GM12878 (cell line): ENCODE results near the gene ARHGAP27. TPM values are rescaled to one million over a fixed set of nuclear protein-coding genes. Genes with fewer than 3 reads are reported as not detected.

Experiments used
- ATAC-seq: fragments of 200-7000 bp; cut with Tn5 transposase; 3 replicates; pipeline ENCODE4 v1.9.1; 2020; ENCODE audit warnings: mild to moderate bottlenecking, moderate library complexity
- BruUV-seq: library from RNA; stranded (reverse); fragments of 400-500 nt; replicated peaks from 2 replicates; lab custom pipeline; 2021; lab: Mats Ljungman, UMichigan
- CTCF ChIA-PET: fragments of 300-600 bp; sonication (Branson Sonifier 250); formaldehyde crosslinking; extraction: SDS; loops from one replicate; lab custom pipeline; 2021; ENCODE audit warnings: inconsistent platforms; lab: Yijun Ruan, JAX
- POLR2A ChIA-PET: fragments of 350-600 bp; formaldehyde crosslinking; extraction: SDS; loops from one replicate; lab custom pipeline; 2021; ENCODE audit warnings: inconsistent platforms; lab: Charles Lee
- RAD21 ChIA-PET: fragments of 300-600 bp; sonication (Branson Sonifier 250); formaldehyde crosslinking; loops from one replicate; lab custom pipeline; 2023; ENCODE audit warnings: antibody characterized with exemption; ENCODE audit not compliant: unreplicated experiment; lab: Charles Lee
- SMC1A ChIA-PET: fragments of 300-600 bp; sonication (Branson Sonifier 250); formaldehyde crosslinking; loops from one replicate; lab custom pipeline; 2023; ENCODE audit not compliant: unreplicated experiment, uncharacterized antibody; lab: Charles Lee
- DNase-seq: peaks from one replicate; pipeline ENCODE4 v3.0.0-alpha.2; 2011; ENCODE audit warnings: low read depth, low spot score
- FAIRE-seq: peaks from 3 replicates; lab custom pipeline; 2011; peaks lifted over from hg19 to GRCh38; lab: Jason Lieb, UNC
- H2AFZ ChIP-seq: 2 replicates; pipeline ENCODE4 v1.6.0; 2011; ENCODE audit warnings: low read depth, low read length, control low read depth; ENCODE audit not compliant: control insufficient read depth
- H3K27ac ChIP-seq: 2 replicates; pipeline ENCODE4 v1.5.1; 2011; ENCODE audit warnings: control low read depth; ENCODE audit not compliant: control insufficient read depth, insufficient read depth
- H3K27me3 ChIP-seq, 2 experiments: replicated peaks in 1 of 2; 2 replicates each; pipeline versions ENCODE4 v1.6.0 to v1.6.1; 2011; ENCODE audit warnings: low read length in 1 of 2; ENCODE audit not compliant: control insufficient read depth in 2 of 2, insufficient read depth in 2 of 2
- H3K36me3 ChIP-seq, 2 experiments: 2 replicates each; pipeline ENCODE4 v1.5.1; 2011; ENCODE audit warnings: low read length in 1 of 2; ENCODE audit not compliant: control insufficient read depth in 2 of 2, insufficient read depth in 2 of 2
- H3K4me1 ChIP-seq: 2 replicates; pipeline ENCODE4 v1.6.1; 2011; ENCODE audit warnings: mild to moderate bottlenecking, low read length, moderate library complexity, mixed read lengths; ENCODE audit not compliant: control insufficient read depth, insufficient read depth
- H3K4me2 ChIP-seq: 2 replicates; pipeline ENCODE4 v1.6.0; 2011; ENCODE audit warnings: control low read depth; ENCODE audit not compliant: control insufficient read depth, insufficient read depth
- H3K4me3 ChIP-seq: fragments of 200-600 bp; sonication (generic); 2 replicates; pipeline ENCODE4 v1.5.1; 2016
- H3K79me2 ChIP-seq: 2 replicates; pipeline ENCODE4 v1.6.0; 2011; ENCODE audit warnings: low read length; ENCODE audit not compliant: control insufficient read depth, insufficient read depth
- H3K9ac ChIP-seq: 2 replicates; pipeline ENCODE4 v1.8.0; 2011; ENCODE audit warnings: low read length, control low read depth, mixed read lengths; ENCODE audit not compliant: control insufficient read depth, insufficient read depth
- H3K9me3 ChIP-seq: replicated peaks from 3 replicates; pipeline ENCODE4 v1.5.1; 2011; ENCODE audit warnings: mild to moderate bottlenecking, low read length; ENCODE audit not compliant: control insufficient read depth, insufficient read depth
- H4K20me1 ChIP-seq: 2 replicates; pipeline ENCODE4 v1.6.0; 2011; ENCODE audit not compliant: control insufficient read depth, insufficient read depth
- EGR1 ChIP-seq, 2 experiments: IDR thresholded peaks; 1 replicate in 1 of 2; 2 replicates in 1 of 2; pipeline ENCODE4 v1.6.1; 2011 to 2012; ENCODE audit warnings: low read depth in 2 of 2, low read length in 2 of 2, borderline replicate concordance in 1 of 2, mild to moderate bottlenecking in 1 of 2, moderate library complexity in 1 of 2
- HDAC6 ChIP-seq: fragments of 200-600 bp; sonication (generic); IDR thresholded peaks from one replicate; pipeline ENCODE4 v1.8.0; 2017; ENCODE audit warnings: antibody characterized with exemption; ENCODE audit not compliant: unreplicated experiment
- NRF1 ChIP-seq: conservative IDR thresholded peaks from 2 replicates; pipeline ENCODE4 v1.6.1; 2011; ENCODE audit warnings: mild to moderate bottlenecking, low read depth, low read length, improper control_type of control experiment
- POLR2AphosphoS2 ChIP-seq: IDR thresholded peaks from 2 replicates; pipeline ENCODE4 v1.6.1; 2011; ENCODE audit warnings: low read depth, mild to moderate bottlenecking, low read length, improper control_type of control experiment, moderate library complexity
- RFX5 ChIP-seq: IDR thresholded peaks from 2 replicates; pipeline ENCODE4 v1.6.1; 2011; ENCODE audit warnings: low read depth, low read length, improper control_type of control experiment
- STAT1 ChIP-seq: fragments of 450-650 bp; conservative IDR thresholded peaks from 2 replicates; pipeline ENCODE4 v1.6.1; 2014; ENCODE audit warnings: antibody characterized with exemption, mild to moderate bottlenecking
- STAT3 ChIP-seq: IDR thresholded peaks from 2 replicates; pipeline ENCODE4 v1.6.1; 2011; ENCODE audit warnings: low read depth, low read length, improper control_type of control experiment
- TCF3 ChIP-seq: IDR thresholded peaks from 2 replicates; pipeline ENCODE4 v1.6.1; 2012; ENCODE audit warnings: low read depth, mild to moderate bottlenecking, low read length, borderline replicate concordance; ENCODE audit not compliant: insufficient read depth
- WGBS: methylation state at CpG from one replicate; pipeline ENCODE4 v1.1.6; 2016; ENCODE audit warnings: low lambda C conversion rate; ENCODE audit not compliant: insufficient replicate concordance, insufficient coverage; ENCODE audit errors: missing lambda C conversion rate; 5-methylcytosine and 5-hydroxymethylcytosine counted together
- in situ Hi-C: fragments of 300-500 bp; cut with MboI; formaldehyde crosslinking; loops from 9 replicates; pipeline ENCODE4 v1.14.3; 2018; ENCODE audit warnings: mixed read lengths
- intact Hi-C: fragments of 100-400 bp; cut with micrococcal nuclease; formaldehyde crosslinking; loops from one replicate; pipeline ENCODE4 v1.14.2; 2022; ENCODE audit not compliant: unreplicated experiment
- polyA plus RNA-seq, 11 experiments: library from polyadenylated mRNA; depleted of rRNA in 4 of 11; unstranded in 6 of 11; stranded (reverse) in 5 of 11; fragments of >200 nt; fragmentation: Nextera tagmentation in 4 of 11; fragmentation: Illumina TruSeq in 1 of 11; extraction: Ambion mirVana in 4 of 11; extraction: Trizol in 1 of 11; gene quantifications; 1 replicate in 1 of 11; 2 replicates in 10 of 11; pipeline versions ENCODE4 v1.2.1 to v1.2.3, GENCODE V29; 2011 to 2016; ENCODE audit warnings: inconsistent platforms in 2 of 11, missing spikeins in 2 of 11, low read depth in 1 of 11
- total RNA-seq, 4 experiments: library from RNA; depleted of rRNA in 3 of 4; stranded (reverse); fragments of >200 nt in 3 of 4; fragmentation: Illumina TruSeq in 1 of 4; extraction: Trizol in 1 of 4; gene quantifications; 2 replicates each; pipeline versions ENCODE4 v1.2.1 to v1.2.3, GENCODE V29; 2013 to 2021
- TF ChIP-seq, protein P1 (sequence below): IDR thresholded peaks from 2 replicates; pipeline ENCODE4 v1.6.1; 2011; ENCODE audit warnings: mild to moderate bottlenecking, low read depth, low read length, moderate library complexity; ENCODE audit not compliant: insufficient replicate concordance
- TF ChIP-seq, protein P2 (sequence below): fragments of 450-650 bp; IDR thresholded peaks from 2 replicates; pipeline ENCODE4 v1.6.1; 2017; ENCODE audit warnings: low read depth, mild to moderate bottlenecking, moderate library complexity
- TF ChIP-seq, protein P3 (sequence below): IDR thresholded peaks from 2 replicates; pipeline ENCODE4 v1.6.1; 2011; ENCODE audit warnings: borderline replicate concordance, low read depth, mild to moderate bottlenecking, moderate library complexity, low read length; ENCODE audit not compliant: insufficient read depth, poor library complexity, severe bottlenecking
- TF ChIP-seq, protein P4 (sequence below): fragments of 450-650 bp; IDR thresholded peaks from 2 replicates; pipeline ENCODE4 v1.6.1; 2017; ENCODE audit warnings: mild to moderate bottlenecking, moderate library complexity
- TF ChIP-seq, protein P5 (sequence below): fragments of 450-650 bp; IDR thresholded peaks from 2 replicates; pipeline ENCODE4 v1.6.1; 2017; ENCODE audit warnings: mild to moderate bottlenecking, low read depth, inconsistent platforms; ENCODE audit not compliant: poor library complexity, severe bottlenecking

Gene ARHGAP27
- total and polyA plus RNA-seq, 10 of the 15 experiments (the other 5 are each of a cell fraction or from before 2014, with no cell fraction given) = 0.64 to 45.7 (median 17.7) TPM

DNA sequence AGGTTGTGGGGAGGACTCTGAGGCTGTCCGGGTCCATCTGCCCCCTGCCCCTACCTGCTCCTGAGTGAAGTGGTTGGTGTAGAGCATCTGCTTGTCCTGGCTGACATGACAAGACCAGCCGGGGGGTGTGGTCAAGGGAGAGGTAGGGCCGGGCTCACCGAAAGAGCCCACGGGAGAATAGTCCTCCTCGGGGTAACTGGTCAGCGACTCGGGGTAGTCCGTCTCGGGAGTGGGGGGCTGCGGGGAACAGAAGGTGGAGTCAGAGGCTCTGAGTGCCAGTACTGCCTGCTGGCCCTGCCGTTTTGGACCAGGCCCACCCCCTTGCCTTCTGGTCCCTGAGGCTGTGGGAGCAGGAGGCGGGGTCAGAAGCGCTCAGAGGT, 27.8 kb downstream of the ARHGAP27 start:
- ATAC-seq (no peak), FAIRE-seq (no peak), DNase-seq (no peak)
- H3K27me3 ChIP-seq = no peaks in the 10 kb centered on the region
- peaks cover 23% of the 10 kb centered on the region for H3K79me2 ChIP-seq
- intact Hi-C loops = no loop called here
- no peaks in the 10 kb centered on the region for H4K20me1 ChIP-seq
- H3K36me3 ChIP-seq = peaks cover 18 to 22% of the 10 kb centered on the region in 2 experiments
- ChIA-PET RAD21 (no interaction called here), CTCF (no interaction called here), POLR2A (no interaction called here), SMC1A (no interaction called here)
- in situ Hi-C loops = loop anchor here (25.0 kb wide), 1 partner anchor 432 kb away; the partner anchor contains the start of gene SPPL2C
- H2AFZ ChIP-seq = no peak overlapping the region
- no peaks in the 10 kb centered on the region for H3K9me3 ChIP-seq
- 94% methylated on average over 14 of the region's 14 CpGs for WGBS
- no peak overlapping the region for H3K4me2 ChIP-seq
- no TSS peak for BruUV-seq
- no peak overlapping the region for H3K9ac ChIP-seq
- no peak overlapping the region for H3K4me3 ChIP-seq
- peaks cover 17% of the 10 kb centered on the region for H3K4me1 ChIP-seq
- H3K27ac ChIP-seq = no peak overlapping the region
- TF ChIP-seq, protein P1, sequence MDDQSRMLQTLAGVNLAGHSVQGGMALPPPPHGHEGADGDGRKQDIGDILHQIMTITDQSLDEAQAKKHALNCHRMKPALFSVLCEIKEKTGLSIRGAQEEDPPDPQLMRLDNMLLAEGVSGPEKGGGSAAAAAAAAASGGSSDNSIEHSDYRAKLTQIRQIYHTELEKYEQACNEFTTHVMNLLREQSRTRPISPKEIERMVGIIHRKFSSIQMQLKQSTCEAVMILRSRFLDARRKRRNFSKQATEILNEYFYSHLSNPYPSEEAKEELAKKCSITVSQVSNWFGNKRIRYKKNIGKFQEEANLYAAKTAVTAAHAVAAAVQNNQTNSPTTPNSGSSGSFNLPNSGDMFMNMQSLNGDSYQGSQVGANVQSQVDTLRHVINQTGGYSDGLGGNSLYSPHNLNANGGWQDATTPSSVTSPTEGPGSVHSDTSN = no peak
- no peak for TF ChIP-seq POLR2AphosphoS2
- TF ChIP-seq, protein P2, sequence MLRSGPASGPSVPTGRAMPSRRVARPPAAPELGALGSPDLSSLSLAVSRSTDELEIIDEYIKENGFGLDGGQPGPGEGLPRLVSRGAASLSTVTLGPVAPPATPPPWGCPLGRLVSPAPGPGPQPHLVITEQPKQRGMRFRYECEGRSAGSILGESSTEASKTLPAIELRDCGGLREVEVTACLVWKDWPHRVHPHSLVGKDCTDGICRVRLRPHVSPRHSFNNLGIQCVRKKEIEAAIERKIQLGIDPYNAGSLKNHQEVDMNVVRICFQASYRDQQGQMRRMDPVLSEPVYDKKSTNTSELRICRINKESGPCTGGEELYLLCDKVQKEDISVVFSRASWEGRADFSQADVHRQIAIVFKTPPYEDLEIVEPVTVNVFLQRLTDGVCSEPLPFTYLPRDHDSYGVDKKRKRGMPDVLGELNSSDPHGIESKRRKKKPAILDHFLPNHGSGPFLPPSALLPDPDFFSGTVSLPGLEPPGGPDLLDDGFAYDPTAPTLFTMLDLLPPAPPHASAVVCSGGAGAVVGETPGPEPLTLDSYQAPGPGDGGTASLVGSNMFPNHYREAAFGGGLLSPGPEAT = no peak
- TF ChIP-seq, protein P3, sequence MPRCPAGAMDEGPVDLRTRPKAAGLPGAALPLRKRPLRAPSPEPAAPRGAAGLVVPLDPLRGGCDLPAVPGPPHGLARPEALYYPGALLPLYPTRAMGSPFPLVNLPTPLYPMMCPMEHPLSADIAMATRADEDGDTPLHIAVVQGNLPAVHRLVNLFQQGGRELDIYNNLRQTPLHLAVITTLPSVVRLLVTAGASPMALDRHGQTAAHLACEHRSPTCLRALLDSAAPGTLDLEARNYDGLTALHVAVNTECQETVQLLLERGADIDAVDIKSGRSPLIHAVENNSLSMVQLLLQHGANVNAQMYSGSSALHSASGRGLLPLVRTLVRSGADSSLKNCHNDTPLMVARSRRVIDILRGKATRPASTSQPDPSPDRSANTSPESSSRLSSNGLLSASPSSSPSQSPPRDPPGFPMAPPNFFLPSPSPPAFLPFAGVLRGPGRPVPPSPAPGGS = no peak
- TF ChIP-seq RFX5 = no peak
- no peak for TF ChIP-seq EGR1 (IDR thresholded peaks at IDR 0.05; ENCODE audit: borderline replicate concordance in 1 of 2, low read depth in 2 of 2, low read length in 2 of 2)
- no peak for TF ChIP-seq TCF3
- TF ChIP-seq, protein P4, sequence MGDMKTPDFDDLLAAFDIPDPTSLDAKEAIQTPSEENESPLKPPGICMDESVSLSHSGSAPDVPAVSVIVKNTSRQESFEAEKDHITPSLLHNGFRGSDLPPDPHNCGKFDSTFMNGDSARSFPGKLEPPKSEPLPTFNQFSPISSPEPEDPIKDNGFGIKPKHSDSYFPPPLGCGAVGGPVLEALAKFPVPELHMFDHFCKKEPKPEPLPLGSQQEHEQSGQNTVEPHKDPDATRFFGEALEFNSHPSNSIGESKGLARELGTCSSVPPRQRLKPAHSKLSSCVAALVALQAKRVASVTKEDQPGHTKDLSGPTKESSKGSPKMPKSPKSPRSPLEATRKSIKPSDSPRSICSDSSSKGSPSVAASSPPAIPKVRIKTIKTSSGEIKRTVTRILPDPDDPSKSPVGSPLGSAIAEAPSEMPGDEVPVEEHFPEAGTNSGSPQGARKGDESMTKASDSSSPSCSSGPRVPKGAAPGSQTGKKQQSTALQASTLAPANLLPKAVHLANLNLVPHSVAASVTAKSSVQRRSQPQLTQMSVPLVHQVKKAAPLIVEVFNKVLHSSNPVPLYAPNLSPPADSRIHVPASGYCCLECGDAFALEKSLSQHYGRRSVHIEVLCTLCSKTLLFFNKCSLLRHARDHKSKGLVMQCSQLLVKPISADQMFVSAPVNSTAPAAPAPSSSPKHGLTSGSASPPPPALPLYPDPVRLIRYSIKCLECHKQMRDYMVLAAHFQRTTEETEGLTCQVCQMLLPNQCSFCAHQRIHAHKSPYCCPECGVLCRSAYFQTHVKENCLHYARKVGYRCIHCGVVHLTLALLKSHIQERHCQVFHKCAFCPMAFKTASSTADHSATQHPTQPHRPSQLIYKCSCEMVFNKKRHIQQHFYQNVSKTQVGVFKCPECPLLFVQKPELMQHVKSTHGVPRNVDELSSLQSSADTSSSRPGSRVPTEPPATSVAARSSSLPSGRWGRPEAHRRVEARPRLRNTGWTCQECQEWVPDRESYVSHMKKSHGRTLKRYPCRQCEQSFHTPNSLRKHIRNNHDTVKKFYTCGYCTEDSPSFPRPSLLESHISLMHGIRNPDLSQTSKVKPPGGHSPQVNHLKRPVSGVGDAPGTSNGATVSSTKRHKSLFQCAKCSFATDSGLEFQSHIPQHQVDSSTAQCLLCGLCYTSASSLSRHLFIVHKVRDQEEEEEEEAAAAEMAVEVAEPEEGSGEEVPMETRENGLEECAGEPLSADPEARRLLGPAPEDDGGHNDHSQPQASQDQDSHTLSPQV = no peak
- TF ChIP-seq HDAC6 = no peak
- TF ChIP-seq NRF1 = no peak
- TF ChIP-seq STAT3 = no peak
- TF ChIP-seq, protein P5, sequence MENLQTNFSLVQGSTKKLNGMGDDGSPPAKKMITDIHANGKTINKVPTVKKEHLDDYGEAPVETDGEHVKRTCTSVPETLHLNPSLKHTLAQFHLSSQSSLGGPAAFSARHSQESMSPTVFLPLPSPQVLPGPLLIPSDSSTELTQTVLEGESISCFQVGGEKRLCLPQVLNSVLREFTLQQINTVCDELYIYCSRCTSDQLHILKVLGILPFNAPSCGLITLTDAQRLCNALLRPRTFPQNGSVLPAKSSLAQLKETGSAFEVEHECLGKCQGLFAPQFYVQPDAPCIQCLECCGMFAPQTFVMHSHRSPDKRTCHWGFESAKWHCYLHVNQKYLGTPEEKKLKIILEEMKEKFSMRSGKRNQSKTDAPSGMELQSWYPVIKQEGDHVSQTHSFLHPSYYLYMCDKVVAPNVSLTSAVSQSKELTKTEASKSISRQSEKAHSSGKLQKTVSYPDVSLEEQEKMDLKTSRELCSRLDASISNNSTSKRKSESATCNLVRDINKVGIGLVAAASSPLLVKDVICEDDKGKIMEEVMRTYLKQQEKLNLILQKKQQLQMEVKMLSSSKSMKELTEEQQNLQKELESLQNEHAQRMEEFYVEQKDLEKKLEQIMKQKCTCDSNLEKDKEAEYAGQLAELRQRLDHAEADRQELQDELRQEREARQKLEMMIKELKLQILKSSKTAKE = no peak
- TF ChIP-seq STAT1 = no peak
